Mammary epithelial cell (primary cell): ENCODE data around the gene MYO1D.

Experiments used
- CTCF ChIP-seq, 2 donors: IDR thresholded peaks in 1 of 2; conservative IDR thresholded peaks in 1 of 2; 2 replicates each; pipeline ENCODE4 v1.5.1; 2011 to 2012; ENCODE audit warnings: inconsistent platforms in 2 of 2, low read length in 2 of 2, mild to moderate bottlenecking in 2 of 2, control low read depth in 1 of 2, low read depth in 1 of 2; ENCODE audit not compliant: insufficient read depth in 1 of 2; ENCODE audit errors: extremely low read depth in 1 of 2
- EZH2 ChIP-seq: IDR thresholded peaks from 2 replicates; pipeline ENCODE4 v1.6.1; 2012; ENCODE audit warnings: low read length, inconsistent platforms, borderline replicate concordance

GRCh38 chr17:32449963-32450362, 427.0 kb downstream of the MYO1D start:
- TF ChIP-seq CTCF (conservative IDR thresholded peaks at IDR 0.05 in 1 of 2, IDR thresholded peaks at IDR 0.05 in 1 of 2; ENCODE audit: extremely low read depth in 1 of 2, insufficient read depth in 1 of 2, low read depth in 1 of 2, low read length in 2 of 2), result no peak
- TF ChIP-seq EZH2, result no peak
